Epithelial cell of prostate (primary cell): Measurements from ENCODE around the gene CR1L.
"Not testable (repeated sequence)": the region's sequence is repeated elsewhere in the genome, so short reads cannot be mapped to it uniquely, and the experiment has no call there.

Source experiments
- DNase-seq: peaks from one replicate; pipeline ENCODE4 v3.0.0-alpha.2; 2011; ENCODE audit warnings: low read depth, low spot score
- H3K27ac ChIP-seq: fragments of 450-650 bp; 2 replicates; pipeline ENCODE4 v1.5.1; 2017; ENCODE audit warnings: mild to moderate bottlenecking

Gene CR1L

DNA sequence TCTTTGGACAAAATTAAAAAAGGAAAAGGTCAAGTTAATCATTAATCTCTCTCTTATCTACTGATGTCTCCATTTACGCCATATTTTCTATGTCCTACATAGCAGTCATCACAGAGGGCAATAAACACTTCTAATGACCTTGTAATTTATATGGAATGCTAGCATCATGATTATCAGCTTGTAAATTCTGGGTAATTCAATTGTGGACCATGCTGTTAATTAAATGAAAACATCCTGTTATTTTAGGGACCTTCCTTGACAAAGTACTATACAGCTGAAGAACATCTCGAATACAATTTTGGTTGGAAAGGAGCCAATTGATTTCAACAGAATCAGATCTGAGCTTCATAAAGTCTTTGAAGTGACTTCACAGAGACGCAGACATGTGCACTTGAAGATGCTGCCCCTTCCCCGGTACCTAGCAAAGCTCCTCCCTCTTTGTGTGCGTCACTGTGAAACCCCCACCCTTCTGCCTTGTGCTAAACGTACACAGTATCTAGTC lies 93.3 kb downstream of the CR1L start:
- DNase-seq, H3K27ac ChIP-seq: not testable (repeated sequence)

DNA sequence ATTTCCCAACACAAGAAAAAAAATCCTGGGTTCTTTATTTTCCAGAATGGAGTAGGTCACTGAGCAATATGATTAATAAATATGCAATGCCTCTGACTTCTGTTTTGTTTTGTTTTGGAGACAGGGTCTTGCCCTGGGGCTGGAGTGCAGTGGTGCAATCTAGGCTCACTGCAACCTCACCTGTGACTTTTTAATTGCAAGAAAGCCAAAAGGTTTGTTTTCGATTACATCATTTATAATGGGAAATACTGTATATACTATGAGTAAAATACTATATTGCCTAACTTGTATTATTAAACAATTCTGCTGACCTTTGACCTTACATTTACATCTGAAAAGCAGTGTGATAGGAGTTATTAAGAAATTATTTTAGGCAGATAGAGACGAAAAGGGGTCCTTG lies 95.3 kb downstream of the CR1L start:
- DNase-seq, result no peak
- no peak overlapping the region for H3K27ac ChIP-seq

- no peak for DNase-seq
- no peak overlapping the region for H3K27ac ChIP-seq
These were observed 98.1 kb downstream of the CR1L start for GRCh38 chr1:207742850-207743555.

DNA sequence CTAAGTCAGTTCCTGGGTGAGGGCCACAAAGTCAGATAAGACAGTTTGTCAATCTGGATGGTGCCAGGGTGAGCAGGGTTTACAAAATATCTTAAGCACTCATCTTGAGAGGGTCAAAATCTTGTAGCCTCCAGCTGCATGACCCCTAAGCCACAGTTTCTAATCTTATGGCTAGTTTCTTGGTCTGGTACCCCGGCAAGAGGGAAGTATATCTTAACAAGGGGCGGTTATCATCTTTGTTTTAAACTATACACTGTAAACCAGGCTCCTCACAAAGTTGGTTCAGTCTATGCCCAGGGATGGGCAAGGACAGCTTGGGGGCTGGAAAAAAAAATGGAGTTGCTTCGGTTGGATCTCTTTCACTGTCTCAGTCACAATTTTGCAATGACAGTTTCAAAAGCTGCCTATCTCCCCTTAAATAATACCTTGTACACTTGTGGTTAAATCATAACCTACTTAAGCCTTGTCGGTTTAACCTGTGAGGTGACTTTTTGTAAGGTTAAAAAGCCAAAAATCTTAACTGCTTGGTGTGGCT lies 99.1 kb downstream of the CR1L start:
- no peak for DNase-seq

GRCh38 chr1:207745285-207745684 lies 100.4 kb downstream of the CR1L start:
- no peak for DNase-seq

More for the DNA sequence above, 99.1 kb downstream of the CR1L start:
- no peak overlapping the region for H3K27ac ChIP-seq

GRCh38 chr1:207745839-207746767 lies 101.2 kb downstream of the CR1L start:
- no peak for DNase-seq

More at GRCh38 chr1:207745285-207745684, 100.4 kb downstream of the CR1L start:
- no peak overlapping the region for H3K27ac ChIP-seq

GRCh38 chr1:207747627-207748492 lies 102.9 kb downstream of the CR1L start:
- no peak overlapping the region for H3K27ac ChIP-seq
- no peak for DNase-seq

More at GRCh38 chr1:207745839-207746767, 101.2 kb downstream of the CR1L start:
- H3K27ac ChIP-seq, result no peak overlapping the region

DNA sequence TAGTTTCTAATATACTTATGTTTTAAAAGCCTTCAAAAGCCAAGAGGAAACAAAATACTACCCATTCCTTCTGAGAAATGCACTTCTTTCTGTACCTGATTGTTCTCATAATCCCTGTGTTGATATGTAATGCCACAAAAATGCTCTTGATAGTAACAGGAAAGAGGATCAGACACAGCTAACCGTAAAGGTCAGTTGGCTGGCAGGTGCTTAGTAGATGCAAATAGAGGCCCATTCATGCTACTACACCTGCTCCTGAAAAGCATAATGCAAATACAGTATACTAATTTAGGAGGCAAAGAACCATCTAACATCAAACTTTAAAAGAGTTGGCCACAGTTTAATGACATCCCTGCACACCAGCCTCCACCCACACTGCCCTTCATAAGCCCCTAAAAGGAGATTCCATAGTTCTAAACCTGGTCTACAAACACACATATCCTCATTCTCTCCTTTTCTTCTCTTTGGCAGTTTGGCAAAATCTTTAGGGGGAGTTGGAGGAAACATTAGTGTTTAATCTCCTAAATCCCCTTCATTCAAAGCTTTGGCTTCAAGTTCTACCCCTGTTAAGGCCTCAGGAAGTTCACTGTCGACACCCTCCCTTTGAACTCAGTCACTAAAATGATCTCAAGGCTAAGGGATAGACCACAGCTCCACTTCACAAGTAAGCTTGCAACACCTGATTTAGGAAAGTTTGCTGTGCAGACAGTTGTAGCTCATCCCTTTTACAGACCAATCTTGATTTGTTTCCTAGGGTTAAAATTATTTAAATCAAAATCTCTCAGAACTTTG lies 104.0 kb downstream of the CR1L start:
- DNase-seq, result no peak
- no peak overlapping the region for H3K27ac ChIP-seq

GRCh38 chr1:207750631-207751305 lies 105.8 kb downstream of the CR1L start:
- peak overlapping the region; percentile 91 for H3K27ac ChIP-seq
- no peak for DNase-seq

DNA sequence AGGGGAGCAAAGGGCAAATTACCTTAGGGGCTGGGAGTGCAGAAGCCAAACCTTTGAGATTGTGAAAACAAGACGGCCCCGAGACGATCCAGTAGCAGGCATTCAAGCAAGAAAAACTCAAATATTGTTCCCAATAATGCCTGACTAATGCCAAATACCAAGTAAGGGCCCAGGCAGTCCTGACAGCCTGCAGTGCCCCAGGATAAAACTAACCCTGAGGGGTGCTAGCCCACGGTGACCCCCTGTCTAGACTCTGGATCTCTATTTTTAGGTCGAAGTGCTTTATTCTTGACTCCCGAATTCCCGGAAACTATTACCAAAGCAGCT lies 106.5 kb downstream of the CR1L start:
- H3K27ac ChIP-seq, result peak overlapping the region; percentile 91
- DNase-seq, result not testable (repeated sequence)

DNA sequence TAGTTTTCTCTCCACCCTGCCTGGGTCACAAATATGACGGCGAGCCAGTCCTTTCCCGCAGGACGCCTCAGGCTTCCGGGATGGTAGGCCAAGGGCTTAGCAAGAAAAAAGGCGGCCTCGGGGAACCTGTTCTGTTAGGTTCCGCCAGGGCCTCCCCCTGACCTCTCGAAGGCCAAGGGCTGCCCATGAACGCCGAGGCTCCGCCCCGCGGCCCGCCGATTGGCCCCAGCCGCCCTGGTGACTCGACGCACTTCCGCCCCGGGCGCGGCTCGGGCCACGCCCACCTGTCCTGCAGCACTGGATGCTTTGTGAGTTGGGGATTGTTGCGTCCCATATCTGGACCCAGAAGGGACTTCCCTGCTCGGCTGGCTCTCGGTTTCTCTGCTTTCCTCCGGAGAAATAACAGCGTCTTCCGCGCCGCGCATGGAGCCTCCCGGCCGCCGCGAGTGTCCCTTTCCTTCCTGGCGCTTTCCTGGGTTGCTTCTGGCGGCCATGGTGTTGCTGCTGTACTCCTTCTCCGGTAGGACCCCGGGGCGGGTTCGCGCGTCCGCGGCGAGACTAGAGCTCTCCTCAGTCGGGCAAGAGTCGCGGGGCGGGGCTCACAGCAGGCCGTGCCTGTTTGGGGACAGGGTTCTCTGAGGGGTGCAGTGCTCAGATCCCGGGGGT lies 107.0 kb downstream of the CR1L start, which contains the start of gene CD46:
TSS of gene CD46 (plus strand) at position 265 of the 666 bp plus-strand sequence. CDS start at position 424, 159 bp downstream.
- peak; percentile 89 for DNase-seq

DNA sequence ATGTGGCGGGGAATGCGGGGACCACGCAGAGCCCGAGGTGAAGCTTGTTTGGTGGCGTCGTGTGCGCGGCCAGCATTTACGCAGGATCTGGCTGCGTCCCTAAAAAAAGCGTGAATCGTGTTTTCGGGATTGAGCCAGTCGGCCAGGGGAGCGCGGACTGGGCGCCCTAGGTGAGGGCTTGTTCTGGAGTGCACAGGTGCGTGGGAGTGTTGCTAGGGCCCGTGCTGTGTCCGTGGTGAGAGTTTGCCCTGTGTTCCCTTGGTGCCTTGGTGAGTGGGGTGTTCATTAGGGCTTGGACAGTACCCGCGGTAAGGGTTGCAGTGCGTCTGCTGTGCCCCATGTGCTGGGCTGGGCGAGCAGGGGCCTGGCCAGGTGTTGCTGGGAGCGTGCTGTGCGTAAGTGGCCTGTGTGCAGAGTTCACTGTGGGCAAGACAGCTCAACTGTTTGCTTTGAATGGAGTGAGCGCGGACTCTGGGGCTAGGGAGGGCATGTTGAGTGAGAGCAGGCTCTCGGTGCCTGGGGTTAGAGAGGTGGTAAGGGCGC lies 107.6 kb downstream of the CR1L start:
- peak overlapping the region; percentile 91 for H3K27ac ChIP-seq
- no peak for DNase-seq

More for the DNA sequence above, 107.0 kb downstream of the CR1L start, which contains the start of gene CD46:
- peak within 1 kb of the TSS; percentile 91 for H3K27ac ChIP-seq

DNA sequence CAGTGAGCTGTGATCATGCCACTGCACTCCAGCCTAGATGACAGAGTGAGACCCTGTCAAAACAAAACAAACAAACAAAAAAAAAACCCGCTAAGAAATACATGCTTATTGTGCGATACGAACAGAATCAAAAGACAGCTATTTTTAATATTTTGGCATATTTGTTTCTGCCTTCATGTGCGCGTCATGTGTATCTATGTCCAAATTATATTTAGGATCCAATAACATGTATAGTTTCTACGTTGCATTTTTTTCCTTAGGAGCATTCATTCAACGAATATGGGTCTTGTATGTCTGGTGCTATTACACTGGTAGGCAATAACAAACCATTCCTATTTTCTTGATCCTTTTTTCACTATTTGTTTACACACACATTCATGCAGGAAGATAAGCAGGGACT lies 108.7 kb downstream of the CR1L start:
- DNase-seq, result no peak
- H3K27ac ChIP-seq, result no peak overlapping the region

- DNase-seq, result no peak
These were observed 109.1 kb downstream of the CR1L start for GRCh38 chr1:207754011-207754410.

GRCh38 chr1:207754974-207755700 lies 110.2 kb downstream of the CR1L start:
- H3K27ac ChIP-seq, result peak overlapping the region; percentile 70
- DNase-seq, result no peak

More at GRCh38 chr1:207754011-207754410, 109.1 kb downstream of the CR1L start:
- H3K27ac ChIP-seq, result no peak overlapping the region

- H3K27ac ChIP-seq, result peak overlapping the region; percentile 70
- DNase-seq, result peak; percentile 49
These were observed 111.1 kb downstream of the CR1L start for GRCh38 chr1:207755846-207756693.
